Measurements from ENCODE around the gene PALLD.

PALLD gene

DNA sequence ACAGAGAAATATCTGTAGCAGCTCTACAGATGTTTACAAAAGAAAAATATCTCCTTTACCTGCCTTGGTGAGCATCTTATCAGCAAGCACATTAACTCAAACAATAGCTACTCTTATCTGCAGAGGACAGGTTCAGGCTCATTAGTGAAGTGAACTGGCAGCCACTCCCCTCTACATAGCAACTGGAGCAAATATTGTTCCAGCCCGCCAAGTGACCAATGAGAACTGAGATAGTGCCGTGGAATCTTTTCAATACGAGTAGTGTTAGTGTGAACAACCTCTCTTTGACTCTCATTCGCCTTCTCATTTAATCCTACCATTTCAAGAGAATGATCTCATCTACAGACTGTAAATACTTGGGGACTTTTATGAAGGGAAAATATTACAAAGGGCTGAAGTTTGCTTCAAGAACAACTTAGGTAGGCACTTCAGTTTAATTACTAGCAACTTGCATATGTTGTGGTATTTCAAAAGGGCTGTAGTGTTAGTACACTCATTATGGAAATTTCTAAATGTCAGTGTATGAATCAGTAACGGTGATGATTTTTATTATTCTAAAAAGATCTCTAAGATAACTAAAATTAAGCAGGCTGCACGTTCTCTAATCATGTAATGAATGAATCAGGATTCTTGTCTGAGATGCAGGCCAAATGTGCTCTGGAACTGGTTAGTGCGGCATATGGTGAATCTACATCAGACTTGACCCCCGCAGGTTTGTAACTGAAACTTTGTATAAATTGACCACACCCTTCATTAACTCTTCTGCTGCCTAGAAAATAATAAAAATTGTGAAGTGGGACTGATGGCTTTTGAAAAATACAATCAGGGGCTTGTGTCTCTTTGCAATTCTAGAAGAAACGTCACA is 72.4 kb downstream of the PALLD start:
- peak; percentile 40 for DNase-seq (ENCODE audit: low read depth)
- no peak for TF ChIP-seq CTCF (conservative IDR thresholded peaks at IDR 0.05; ENCODE audit: low read length)
- no peak overlapping the region for H3K4me3 ChIP-seq (ENCODE audit: low read length)

- no peak for TF ChIP-seq CTCF (conservative IDR thresholded peaks at IDR 0.05; ENCODE audit: low read length)
- no peak for DNase-seq (ENCODE audit: low read depth)
- H3K4me3 ChIP-seq (ENCODE audit: low read length), result no peak overlapping the region
These were observed 73.1 kb downstream of the PALLD start for GRCh38 chr4:168569931-168570276.

GRCh38 chr4:168570466-168570865 is 73.6 kb downstream of the PALLD start:
- no peak overlapping the region for H3K4me3 ChIP-seq (ENCODE audit: low read length)
- TF ChIP-seq CTCF (conservative IDR thresholded peaks at IDR 0.05; ENCODE audit: low read length), result no peak
- DNase-seq (ENCODE audit: low read depth), result no peak

DNA sequence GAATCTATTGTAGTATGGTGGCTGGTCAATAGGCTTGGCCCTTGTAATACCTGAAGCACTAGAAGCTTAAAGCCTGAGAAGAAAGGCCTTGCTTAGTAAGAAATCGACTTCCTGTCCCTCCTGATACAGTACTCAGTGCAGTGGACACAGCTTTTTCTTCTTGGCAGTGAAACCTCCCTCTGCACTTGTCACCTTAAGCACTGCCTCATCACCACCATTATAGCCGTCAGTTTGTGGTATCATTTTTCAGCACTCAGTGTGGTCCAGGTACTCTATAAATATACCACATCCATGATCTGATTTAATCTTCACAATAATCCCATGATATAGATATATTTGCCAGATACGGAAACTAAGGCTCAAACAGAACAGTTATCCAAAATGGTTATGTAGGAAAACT is 75.2 kb downstream of the PALLD start:
- no peak overlapping the region for H3K4me3 ChIP-seq (ENCODE audit: low read length)
- no peak for TF ChIP-seq CTCF (conservative IDR thresholded peaks at IDR 0.05; ENCODE audit: low read length)
- no peak for DNase-seq (ENCODE audit: low read depth)

DNA sequence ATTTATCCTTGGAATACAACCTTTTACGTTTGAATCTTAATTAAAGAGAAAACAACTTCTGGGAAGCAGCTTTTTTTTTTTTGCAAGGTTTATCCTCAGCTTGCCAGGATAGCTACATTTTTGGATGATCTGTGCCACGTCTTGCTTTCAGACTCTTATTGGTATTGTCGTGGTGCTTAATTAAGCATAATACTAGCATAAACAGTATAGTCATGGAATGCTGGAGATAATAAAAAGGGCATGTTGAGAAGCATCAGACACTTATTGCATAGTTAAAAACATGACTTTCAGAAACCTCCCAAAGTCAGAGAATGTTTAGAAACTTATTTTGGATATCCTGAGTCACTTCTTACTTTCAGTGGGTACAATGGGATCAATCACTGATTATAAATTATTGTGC is 77.0 kb downstream of the PALLD start:
- no peak overlapping the region for H3K4me3 ChIP-seq (ENCODE audit: low read length)
- peak; percentile 51 for DNase-seq (ENCODE audit: low read depth)
- no peak for TF ChIP-seq CTCF (conservative IDR thresholded peaks at IDR 0.05; ENCODE audit: low read length)

DNA sequence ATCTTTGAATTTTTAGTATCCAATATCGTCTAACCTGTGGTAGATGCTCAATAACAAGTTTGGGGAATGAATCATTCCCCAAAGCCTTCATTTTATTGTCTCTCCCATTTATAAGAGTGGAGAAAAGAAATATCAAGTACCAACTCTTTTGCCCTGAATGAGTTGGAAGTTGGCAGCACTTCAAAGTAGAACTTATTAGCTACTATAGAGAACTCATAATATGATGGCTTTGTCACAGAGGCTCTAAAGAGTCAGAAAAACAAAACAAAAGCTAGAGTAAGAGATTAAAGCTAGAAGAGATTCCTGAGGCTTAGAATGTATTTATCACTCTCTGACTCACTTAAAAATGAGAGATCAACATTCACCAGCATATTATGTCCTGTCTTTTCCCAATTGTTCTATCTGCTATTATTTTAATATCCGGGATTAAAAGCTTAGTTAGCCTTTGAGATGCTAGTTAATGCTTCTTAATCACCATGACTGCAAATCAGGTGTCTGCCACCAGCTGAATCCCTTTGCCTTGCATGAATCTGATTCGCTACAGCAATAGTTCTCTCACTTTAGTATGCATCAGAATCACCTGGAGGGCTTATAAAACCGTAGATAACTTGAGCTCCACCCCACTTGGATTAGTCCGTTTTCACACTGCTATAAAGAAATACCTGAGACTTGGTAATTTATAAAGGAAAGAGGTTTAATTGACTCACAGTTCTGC is 77.9 kb downstream of the PALLD start:
- no peak for TF ChIP-seq CTCF (conservative IDR thresholded peaks at IDR 0.05; ENCODE audit: low read length)
- DNase-seq (ENCODE audit: low read depth), result no peak
- H3K4me3 ChIP-seq (ENCODE audit: low read length), result no peak overlapping the region

DNA sequence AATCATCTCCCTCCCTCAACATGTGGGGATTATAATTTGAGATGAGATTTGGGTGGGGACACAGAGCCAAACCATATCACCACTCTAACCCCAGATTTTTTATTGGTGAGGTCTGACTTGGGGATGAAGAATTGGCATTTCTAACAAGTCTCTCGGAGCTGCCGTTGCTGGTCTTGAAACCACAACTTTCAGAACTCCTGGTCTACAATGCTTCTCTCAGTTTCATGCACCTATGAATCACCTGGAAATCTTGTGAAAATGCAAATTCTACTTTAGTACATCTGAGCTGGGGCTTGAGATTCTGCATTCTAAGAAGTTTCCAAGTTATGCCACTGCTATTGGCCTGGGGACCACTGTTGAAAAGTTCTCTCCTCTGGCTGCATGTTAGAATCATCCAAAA is 78.6 kb downstream of the PALLD start:
- DNase-seq (ENCODE audit: low read depth), result no peak
- no peak for TF ChIP-seq CTCF (conservative IDR thresholded peaks at IDR 0.05; ENCODE audit: low read length)
- H3K4me3 ChIP-seq (ENCODE audit: low read length), result no peak overlapping the region

Measured in AG10803 (cell line).